Left ventricle myocardium inferior (tissue), 1 donor: ENCODE data around the gene CRYL1. TPM values are rescaled to one million over a fixed set of nuclear protein-coding genes. Genes with fewer than 3 reads are reported as not detected.

Source experiments
- DNase-seq: peaks from one replicate; pipeline ENCODE4 v3.0.0-alpha.2; 2020
- H3K27ac ChIP-seq: fragments of 200-600 bp; replicated peaks from 2 replicates; pipeline ENCODE4 v1.8.0; 2021
- H3K27me3 ChIP-seq: fragments of 200-600 bp; 2 replicates; pipeline ENCODE4 v1.8.0; 2021; ENCODE audit warnings: low read depth
- H3K36me3 ChIP-seq: fragments of 200-600 bp; 2 replicates; pipeline ENCODE4 v1.8.0; 2021
- H3K4me1 ChIP-seq: fragments of 200-600 bp; 2 replicates; pipeline ENCODE4 v1.8.0; 2021
- H3K4me3 ChIP-seq: fragments of 200-600 bp; 2 replicates; pipeline ENCODE4 v1.8.0; 2021; ENCODE audit warnings: mild to moderate bottlenecking, moderate library complexity
- H3K9me3 ChIP-seq: fragments of 200-600 bp; replicated peaks from 2 replicates; pipeline ENCODE4 v1.8.0; 2021
- intact Hi-C: fragments of 100-400 bp; cut with micrococcal nuclease; formaldehyde crosslinking; loops from one replicate; pipeline ENCODE4 v1.11.0; 2022
- total RNA-seq: library from RNA; stranded (reverse); fragmentation: NEBNext Ultra II Directional; extraction: Animal tissue kit (Norgen Biotek cat#: 25700); gene quantifications from one replicate; pipeline ENCODE4 v1.2.1, GENCODE V29; 2021
- TF ChIP-seq, protein P1 (sequence below): fragments of 200-600 bp; IDR thresholded peaks from 2 replicates; pipeline ENCODE4 v1.8.0; 2021; ENCODE audit warnings: antibody characterized with exemption, mild to moderate bottlenecking, borderline replicate concordance
- donor health status: DM: no; HTN: yes; CAD: no; lungs with severe emphysema.

Gene CRYL1
- total RNA-seq, 1 donor from 2014 or later = 20.5 TPM

DNA sequence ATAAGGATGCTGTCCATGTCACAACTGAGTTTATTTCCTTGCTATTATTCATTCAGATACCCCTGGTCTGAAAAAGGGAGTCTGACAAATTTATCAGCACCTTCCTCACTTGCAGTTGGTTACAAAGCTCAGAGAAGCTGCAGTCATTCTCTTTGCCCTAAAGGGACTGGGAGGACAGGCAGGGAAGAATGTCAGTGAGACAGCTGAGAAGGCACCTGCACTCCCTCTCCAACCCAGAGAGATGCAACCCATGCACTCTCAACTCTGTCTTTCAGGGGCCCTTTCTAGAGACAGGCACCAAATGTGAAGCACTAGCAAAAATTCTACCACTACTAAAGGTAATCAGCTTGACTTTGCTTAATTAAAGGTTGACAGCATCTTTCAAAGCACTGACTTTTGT lies 83.3 kb downstream of the CRYL1 start:
- peaks cover 12% of the 10 kb centered on the region for H3K9me3 ChIP-seq
- no peak overlapping the region for H3K27ac ChIP-seq
- DNase-seq = no peak
- TF ChIP-seq, protein P1, sequence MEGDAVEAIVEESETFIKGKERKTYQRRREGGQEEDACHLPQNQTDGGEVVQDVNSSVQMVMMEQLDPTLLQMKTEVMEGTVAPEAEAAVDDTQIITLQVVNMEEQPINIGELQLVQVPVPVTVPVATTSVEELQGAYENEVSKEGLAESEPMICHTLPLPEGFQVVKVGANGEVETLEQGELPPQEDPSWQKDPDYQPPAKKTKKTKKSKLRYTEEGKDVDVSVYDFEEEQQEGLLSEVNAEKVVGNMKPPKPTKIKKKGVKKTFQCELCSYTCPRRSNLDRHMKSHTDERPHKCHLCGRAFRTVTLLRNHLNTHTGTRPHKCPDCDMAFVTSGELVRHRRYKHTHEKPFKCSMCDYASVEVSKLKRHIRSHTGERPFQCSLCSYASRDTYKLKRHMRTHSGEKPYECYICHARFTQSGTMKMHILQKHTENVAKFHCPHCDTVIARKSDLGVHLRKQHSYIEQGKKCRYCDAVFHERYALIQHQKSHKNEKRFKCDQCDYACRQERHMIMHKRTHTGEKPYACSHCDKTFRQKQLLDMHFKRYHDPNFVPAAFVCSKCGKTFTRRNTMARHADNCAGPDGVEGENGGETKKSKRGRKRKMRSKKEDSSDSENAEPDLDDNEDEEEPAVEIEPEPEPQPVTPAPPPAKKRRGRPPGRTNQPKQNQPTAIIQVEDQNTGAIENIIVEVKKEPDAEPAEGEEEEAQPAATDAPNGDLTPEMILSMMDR = no peak
- H3K27me3 ChIP-seq = no peaks in the 10 kb centered on the region
- peaks cover 17% of the 10 kb centered on the region for H3K4me1 ChIP-seq
- H3K4me3 ChIP-seq = no peak overlapping the region
- intact Hi-C loops = no loop called here
- no peaks in the 10 kb centered on the region for H3K36me3 ChIP-seq

DNA sequence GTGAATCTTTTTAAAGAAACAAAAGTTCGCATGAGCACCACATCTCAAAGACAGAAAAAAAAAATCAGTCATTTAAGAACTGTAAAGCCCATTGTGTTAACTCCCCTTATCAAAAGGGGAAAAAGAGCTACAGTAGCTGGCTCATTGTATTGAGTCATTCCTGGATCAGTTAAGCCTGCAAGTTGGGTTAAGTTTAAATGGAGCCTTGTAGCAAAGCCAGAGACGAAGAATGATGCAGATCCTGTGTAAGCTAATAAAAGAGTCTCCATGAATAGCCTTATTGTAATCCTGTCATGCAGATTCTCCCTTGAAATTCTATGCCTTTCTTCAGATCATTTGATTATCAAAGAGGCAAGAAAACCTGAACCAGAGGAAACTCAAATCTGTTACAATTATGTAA lies 83.8 kb downstream of the CRYL1 start:
- DNase-seq = no peak
- Histone ChIP-seq H3K9me3 (peaks cover 11% of the 10 kb centered on the region), H3K36me3 (peaks cover under 1% of the 10 kb centered on the region), H3K4me3 (no peak overlapping the region), H3K27ac (no peak overlapping the region), H3K4me1 (peaks cover 12% of the 10 kb centered on the region), H3K27me3 (no peaks in the 10 kb centered on the region)
- intact Hi-C loops = no loop called here
- TF ChIP-seq, protein P1 = no peak

DNA sequence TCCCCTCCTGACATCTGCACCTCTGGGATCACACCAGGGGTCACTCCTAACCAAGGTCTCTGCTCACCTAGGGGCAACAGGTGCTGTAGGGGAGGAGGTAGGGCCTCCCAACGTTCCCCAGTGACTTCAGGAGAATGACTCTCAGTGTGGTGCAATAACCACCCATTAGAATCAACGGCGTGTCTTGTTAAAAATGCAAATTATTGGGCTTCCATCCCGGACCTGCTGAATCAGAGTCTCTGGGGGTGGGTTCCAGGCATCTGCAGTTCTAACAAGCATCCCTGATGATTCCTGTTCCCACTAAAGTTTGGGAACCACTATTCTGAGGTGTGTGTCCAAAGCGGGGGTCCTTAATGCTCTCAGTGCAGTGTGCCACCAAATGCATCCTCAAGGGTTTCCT lies 84.6 kb downstream of the CRYL1 start:
- DNase-seq = no peak
- H3K27me3 ChIP-seq = no peaks in the 10 kb centered on the region
- peaks cover 11% of the 10 kb centered on the region for H3K9me3 ChIP-seq
- intact Hi-C loops = no loop called here
- peaks cover 5% of the 10 kb centered on the region for H3K36me3 ChIP-seq
- H3K4me1 ChIP-seq = peaks cover 9% of the 10 kb centered on the region
- no peak overlapping the region for H3K4me3 ChIP-seq
- H3K27ac ChIP-seq = no peak overlapping the region
- TF ChIP-seq, protein P1 = no peak

DNA sequence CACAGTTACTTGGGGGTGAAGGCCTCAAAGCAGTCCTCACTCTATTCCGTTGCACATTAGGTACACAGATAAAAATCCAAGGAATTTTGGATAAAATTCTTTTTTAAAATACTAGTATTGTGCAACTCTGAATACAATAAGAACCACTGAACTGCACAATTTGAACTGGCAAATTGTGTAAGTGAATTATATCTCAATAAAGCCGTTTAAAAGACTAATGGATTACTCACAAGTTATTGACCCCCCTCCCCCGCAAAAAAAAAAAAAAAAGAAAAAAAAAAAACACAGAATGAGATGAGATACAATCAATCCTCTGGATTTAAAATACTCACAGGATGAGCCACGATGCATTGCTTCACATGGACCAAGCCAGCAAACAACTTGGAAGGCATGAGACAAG lies 86.4 kb downstream of the CRYL1 start:
- Histone ChIP-seq H3K4me1 (no peaks in the 10 kb centered on the region), H3K27ac (no peak overlapping the region), H3K27me3 (no peaks in the 10 kb centered on the region), H3K9me3 (no peaks in the 10 kb centered on the region), H3K36me3 (peaks cover 12% of the 10 kb centered on the region), H3K4me3 (no peak overlapping the region)
- DNase-seq = no peak
- TF ChIP-seq, protein P1 = no peak
- intact Hi-C loops = no loop called here

DNA sequence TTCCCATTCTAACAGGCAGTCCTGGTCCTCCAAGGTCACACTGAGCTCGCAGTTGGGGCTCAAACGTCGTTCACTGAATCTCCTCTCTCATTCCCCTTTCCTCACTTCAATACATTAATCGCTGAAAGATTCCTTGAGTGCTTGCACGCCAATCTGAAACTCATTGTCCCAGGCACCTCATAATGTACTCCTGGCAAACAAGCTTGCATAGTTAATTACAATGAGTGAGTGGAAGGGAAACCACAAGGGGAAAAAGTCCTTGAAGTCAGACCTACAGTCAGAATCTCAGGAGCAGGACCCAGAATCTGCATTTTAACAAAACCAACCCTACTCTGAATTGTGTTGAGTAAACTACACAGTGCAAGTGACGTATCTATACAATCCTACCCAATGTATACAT lies 86.9 kb downstream of the CRYL1 start:
- intact Hi-C loops = no loop called here

More for the DNA sequence above, 86.9 kb downstream of the CRYL1 start:
- DNase-seq = no peak
- Histone ChIP-seq H3K4me3 (no peak overlapping the region), H3K27me3 (no peaks in the 10 kb centered on the region), H3K27ac (no peak overlapping the region), H3K4me1 (no peaks in the 10 kb centered on the region), H3K9me3 (no peaks in the 10 kb centered on the region), H3K36me3 (peaks cover 12% of the 10 kb centered on the region)
- TF ChIP-seq, protein P1 = no peak
